Activated CD8-positive, alpha-beta T cell treated with anti-CD3 and anti-CD28 coated beads for 36 hours (primary cell): Measurements from ENCODE around the gene FAM111B. TPM values are rescaled to one million over a fixed set of nuclear protein-coding genes. Genes with fewer than 3 reads are reported as not detected.

Experiments used
- ATAC-seq: fragments of 200-7000 bp; cut with Tn5 transposase; one replicate; pipeline ENCODE4 v1.10.0; 2021; ENCODE audit warnings: mild to moderate bottlenecking, moderate library complexity
- CTCF ChIA-PET: fragments of 350-600 bp; sonication (Branson Sonifier 250); formaldehyde crosslinking; loops from one replicate; lab custom pipeline; 2021; ENCODE audit warnings: antibody characterized with exemption; lab: Charles Lee
- POLR2A ChIA-PET: fragments of 350-600 bp; sonication (Branson Sonifier 250); formaldehyde crosslinking; loops from one replicate; lab custom pipeline; 2021; ENCODE audit warnings: antibody characterized with exemption; lab: Charles Lee
- DNase-seq: peaks from one replicate; pipeline ENCODE4 v3.0.0-alpha.2; 2020
- H3K27ac Mint-ChIP-seq: one replicate; pipeline ENCODE4 v1.8.0; 2021; ENCODE audit warnings: mild to moderate bottlenecking, mixed read lengths
- H3K27me3 Mint-ChIP-seq: one replicate; pipeline ENCODE4 v1.8.0; 2021; ENCODE audit warnings: mixed read lengths
- H3K36me3 Mint-ChIP-seq: one replicate; pipeline ENCODE4 v1.8.0; 2021; ENCODE audit warnings: low read depth, mixed read lengths
- H3K4me1 Mint-ChIP-seq: one replicate; pipeline ENCODE4 v1.8.0; 2021; ENCODE audit warnings: low read depth, mixed read lengths
- H3K4me3 Mint-ChIP-seq: one replicate; pipeline ENCODE4 v1.8.0; 2021; ENCODE audit warnings: mild to moderate bottlenecking, moderate library complexity, mixed read lengths
- H3K9me3 Mint-ChIP-seq: one replicate; pipeline ENCODE4 v1.8.0; 2021; ENCODE audit warnings: mixed read lengths
- intact Hi-C: fragments of 100-400 bp; cut with micrococcal nuclease; formaldehyde crosslinking; loops from one replicate; pipeline ENCODE4 v1.10.0; 2022
- total RNA-seq, 2 experiments: library from RNA; stranded (reverse); gene quantifications; one replicate each; pipeline ENCODE4 v1.2.3, GENCODE V29; 2021
- TF ChIP-seq, protein P1 (sequence below): fragments of 200-600 bp; IDR thresholded peaks from one replicate; pipeline ENCODE4 v1.8.0; 2022; ENCODE audit warnings: antibody characterized with exemption, mild to moderate bottlenecking

FAM111B gene
- total RNA-seq, 2 experiments from 2014 or later, result 18.2 to 18.3 TPM

DNA sequence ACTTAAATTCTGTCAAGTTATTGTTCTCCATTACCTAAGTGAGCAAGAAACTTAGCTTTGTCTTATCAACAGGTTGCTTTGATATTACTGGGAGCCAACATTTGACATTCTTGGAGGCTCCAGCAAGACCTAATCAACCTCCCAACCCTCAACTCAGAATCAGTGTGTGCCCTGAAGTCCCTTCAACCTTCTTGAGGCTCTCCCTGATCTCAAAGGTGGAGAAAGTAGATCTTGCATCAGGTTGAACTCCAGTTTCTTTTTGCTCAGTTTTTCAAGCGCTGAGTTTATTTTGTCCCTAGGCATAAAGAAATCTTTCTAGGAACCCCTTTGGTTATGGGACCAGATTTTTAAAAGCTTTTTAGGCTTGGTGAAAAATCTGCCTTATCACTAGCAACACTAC, 37.1 kb downstream of the FAM111B start:
- H3K4me1 Mint-ChIP-seq, result peaks cover 52% of the 10 kb centered on the region
- no peaks in the 10 kb centered on the region for H3K27me3 Mint-ChIP-seq
- peaks cover 42% of the 10 kb centered on the region for H3K36me3 Mint-ChIP-seq
- ChIA-PET POLR2A (interaction anchor here (1.5 to 2.7 kb wide), 3 partner anchors 8 to 37 kb away, joined by 6 to 13 read pairs (median 9); partner anchors contain the start of gene FAM111B), CTCF (interaction anchor here (0.9 to 10.0 kb wide), 9 partner anchors 8 to 610 kb away, joined by 3 to 143 read pairs (median 7); partner anchors contain the start of gene DTX4)
- H3K27ac Mint-ChIP-seq, result peak overlapping the region; percentile 93
- no peak for DNase-seq
- H3K9me3 Mint-ChIP-seq, result no peaks in the 10 kb centered on the region
- TF ChIP-seq, protein P1, sequence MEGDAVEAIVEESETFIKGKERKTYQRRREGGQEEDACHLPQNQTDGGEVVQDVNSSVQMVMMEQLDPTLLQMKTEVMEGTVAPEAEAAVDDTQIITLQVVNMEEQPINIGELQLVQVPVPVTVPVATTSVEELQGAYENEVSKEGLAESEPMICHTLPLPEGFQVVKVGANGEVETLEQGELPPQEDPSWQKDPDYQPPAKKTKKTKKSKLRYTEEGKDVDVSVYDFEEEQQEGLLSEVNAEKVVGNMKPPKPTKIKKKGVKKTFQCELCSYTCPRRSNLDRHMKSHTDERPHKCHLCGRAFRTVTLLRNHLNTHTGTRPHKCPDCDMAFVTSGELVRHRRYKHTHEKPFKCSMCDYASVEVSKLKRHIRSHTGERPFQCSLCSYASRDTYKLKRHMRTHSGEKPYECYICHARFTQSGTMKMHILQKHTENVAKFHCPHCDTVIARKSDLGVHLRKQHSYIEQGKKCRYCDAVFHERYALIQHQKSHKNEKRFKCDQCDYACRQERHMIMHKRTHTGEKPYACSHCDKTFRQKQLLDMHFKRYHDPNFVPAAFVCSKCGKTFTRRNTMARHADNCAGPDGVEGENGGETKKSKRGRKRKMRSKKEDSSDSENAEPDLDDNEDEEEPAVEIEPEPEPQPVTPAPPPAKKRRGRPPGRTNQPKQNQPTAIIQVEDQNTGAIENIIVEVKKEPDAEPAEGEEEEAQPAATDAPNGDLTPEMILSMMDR, result no peak
- peak overlapping the region; percentile 93 for H3K4me3 Mint-ChIP-seq
- intact Hi-C loops, result loop anchor here (5.0 kb wide), 1 partner anchor 37 kb away; the partner anchor contains the start of gene FAM111B
- ATAC-seq, result no peak

DNA sequence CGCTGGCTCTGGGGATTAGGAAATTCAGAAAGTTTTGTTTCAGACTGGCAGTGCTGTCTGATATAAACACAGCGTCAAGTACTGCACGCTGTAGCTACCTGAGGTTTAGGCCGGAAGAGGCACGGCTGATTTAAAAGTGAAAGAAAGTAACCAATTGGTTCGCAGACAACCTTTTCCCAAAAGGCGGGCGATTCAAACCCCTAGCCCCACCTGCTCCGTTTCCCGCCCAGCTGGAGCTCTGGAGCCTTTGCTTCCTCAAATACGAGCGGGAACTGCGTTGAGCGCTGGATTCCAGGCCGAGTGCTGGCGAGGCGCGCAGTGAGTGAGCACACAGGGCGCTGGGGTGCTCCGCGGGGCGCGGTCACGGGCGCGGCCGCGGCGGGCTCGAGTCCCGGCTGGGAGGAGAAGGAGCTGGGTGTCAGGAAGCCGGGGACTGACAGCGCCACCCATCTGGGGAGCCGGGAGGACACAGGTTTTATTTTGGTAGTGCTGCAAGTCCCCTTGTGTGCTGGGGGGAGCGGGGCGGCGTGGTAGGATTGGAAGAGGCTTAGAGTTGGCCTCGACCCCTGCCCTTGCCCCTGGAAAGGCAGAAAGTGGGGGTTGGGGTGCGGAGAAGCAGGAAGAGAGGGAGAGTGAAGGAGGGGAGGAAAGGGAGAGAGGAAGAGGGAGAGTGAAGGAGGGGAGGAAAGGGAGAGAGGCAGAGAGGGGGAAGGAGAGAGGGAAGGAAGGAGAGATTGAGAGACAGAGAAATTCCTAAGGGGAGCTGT, 37.7 kb downstream of the FAM111B start:
- peak overlapping the region; percentile 93 for H3K4me3 Mint-ChIP-seq
- peak overlapping the region; percentile 93 for H3K27ac Mint-ChIP-seq
- intact Hi-C loops, result loop anchor here (5.0 kb wide), 1 partner anchor 37 kb away; the partner anchor contains the start of gene FAM111B
- no peaks in the 10 kb centered on the region for H3K27me3 Mint-ChIP-seq
- ChIA-PET POLR2A (interaction anchor here (0.6 to 2.7 kb wide), 4 partner anchors 9 to 604 kb away, joined by 3 to 13 read pairs (median 8); partner anchors contain the start of gene FAM111B), CTCF (interaction anchor here (0.6 to 10.0 kb wide), 11 partner anchors 9 to 609 kb away, joined by 3 to 143 read pairs (median 4); partner anchors contain the start of gene DTX4)
- H3K9me3 Mint-ChIP-seq, result no peaks in the 10 kb centered on the region
- H3K36me3 Mint-ChIP-seq, result peaks cover 48% of the 10 kb centered on the region
- DNase-seq, result peak; percentile 86
- H3K4me1 Mint-ChIP-seq, result peaks cover 53% of the 10 kb centered on the region
- TF ChIP-seq, protein P1, result no peak
- ATAC-seq, result peak; percentile 64

DNA sequence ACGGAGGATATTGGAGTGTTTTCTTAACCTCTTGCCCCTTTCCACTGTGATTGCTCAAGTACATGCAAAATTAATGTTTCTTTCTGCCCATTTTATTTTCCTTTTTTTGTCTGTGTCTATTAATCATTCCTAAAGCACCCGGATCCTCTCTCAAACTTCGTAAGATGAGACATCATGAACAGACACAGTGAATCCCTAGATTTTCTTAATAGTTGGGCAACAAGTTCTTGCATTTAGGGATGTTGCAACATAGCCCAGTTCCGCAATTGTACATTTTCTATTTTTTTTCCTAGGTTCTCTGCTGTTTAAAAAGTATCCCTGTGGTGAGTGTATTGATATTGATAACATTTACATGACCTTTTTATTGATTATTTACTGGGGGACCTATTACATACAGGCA, 38.5 kb downstream of the FAM111B start:
- ChIA-PET POLR2A (interaction anchor here (2.1 to 2.7 kb wide), 2 partner anchors 13 to 39 kb away, joined by 9 to 13 read pairs; partner anchors contain the start of gene FAM111B), CTCF (interaction anchor here (0.6 to 10.0 kb wide), 10 partner anchors 10 to 609 kb away, joined by 3 to 143 read pairs (median 4); no protein-coding TSS in a partner anchor)
- DNase-seq (no peak), ATAC-seq (no peak)
- TF ChIP-seq, protein P1, result no peak
- Mint-ChIP-seq H3K4me3 (peak overlapping the region; percentile 93), H3K9me3 (no peaks in the 10 kb centered on the region), H3K4me1 (peaks cover 57% of the 10 kb centered on the region), H3K27me3 (no peaks in the 10 kb centered on the region), H3K27ac (peak overlapping the region; percentile 93), H3K36me3 (peaks cover 53% of the 10 kb centered on the region)
- intact Hi-C loops, result no loop called here

DNA sequence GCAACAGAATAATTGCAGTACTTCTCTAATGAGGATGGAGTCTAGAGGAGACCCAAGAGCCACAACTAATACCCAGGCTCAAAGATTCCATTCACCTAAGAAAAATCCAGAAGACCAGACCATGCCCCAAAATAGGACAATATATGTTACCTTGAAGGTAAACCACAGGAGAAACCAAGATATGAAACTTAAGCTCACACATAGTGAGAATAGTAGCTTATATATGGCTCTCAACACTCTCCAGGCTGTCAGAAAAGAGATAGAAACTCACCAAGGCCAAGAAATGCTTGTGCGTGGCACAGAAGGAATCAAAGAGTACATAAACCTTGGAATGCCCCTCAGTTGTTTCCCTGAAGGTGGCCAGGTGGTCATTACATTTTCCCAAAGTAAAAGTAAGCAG, 44.7 kb downstream of the FAM111B start:
- ChIA-PET POLR2A (interaction anchor here (0.7 to 1.5 kb wide), 2 partner anchors 9 to 348 kb away, joined by 4 to 5 read pairs; partner anchors contain the start of gene FAM111A), CTCF (interaction anchor here (0.8 to 4.9 kb wide), 7 partner anchors 8 to 94 kb away, joined by 3 to 21 read pairs (median 4); partner anchors contain the start of gene DTX4)
- Mint-ChIP-seq H3K27ac (peak overlapping the region; percentile 91), H3K27me3 (no peaks in the 10 kb centered on the region), H3K4me1 (peaks cover 42% of the 10 kb centered on the region), H3K4me3 (peak overlapping the region; percentile 55), H3K36me3 (peaks cover 64% of the 10 kb centered on the region), H3K9me3 (no peaks in the 10 kb centered on the region)
- intact Hi-C loops, result no loop called here
- ATAC-seq (peak; percentile 43), DNase-seq (no peak)
- TF ChIP-seq, protein P1, result no peak
